Mammary epithelial cell (primary cell): ENCODE data around the gene ZNF473.

ENCODE experiments used
- EZH2 ChIP-seq: IDR thresholded peaks from 2 replicates; pipeline ENCODE4 v1.6.1; 2012; ENCODE audit warnings: low read length, inconsistent platforms, borderline replicate concordance
- TF ChIP-seq, protein P1 (sequence below), 2 donors: IDR thresholded peaks in 1 of 2; conservative IDR thresholded peaks in 1 of 2; 2 replicates each; pipeline ENCODE4 v1.5.1; 2011 to 2012; ENCODE audit warnings: inconsistent platforms in 2 of 2, low read length in 2 of 2, mild to moderate bottlenecking in 2 of 2, control low read depth in 1 of 2, low read depth in 1 of 2; ENCODE audit not compliant: insufficient read depth in 1 of 2; ENCODE audit errors: extremely low read depth in 1 of 2

- TF ChIP-seq, protein P1, sequence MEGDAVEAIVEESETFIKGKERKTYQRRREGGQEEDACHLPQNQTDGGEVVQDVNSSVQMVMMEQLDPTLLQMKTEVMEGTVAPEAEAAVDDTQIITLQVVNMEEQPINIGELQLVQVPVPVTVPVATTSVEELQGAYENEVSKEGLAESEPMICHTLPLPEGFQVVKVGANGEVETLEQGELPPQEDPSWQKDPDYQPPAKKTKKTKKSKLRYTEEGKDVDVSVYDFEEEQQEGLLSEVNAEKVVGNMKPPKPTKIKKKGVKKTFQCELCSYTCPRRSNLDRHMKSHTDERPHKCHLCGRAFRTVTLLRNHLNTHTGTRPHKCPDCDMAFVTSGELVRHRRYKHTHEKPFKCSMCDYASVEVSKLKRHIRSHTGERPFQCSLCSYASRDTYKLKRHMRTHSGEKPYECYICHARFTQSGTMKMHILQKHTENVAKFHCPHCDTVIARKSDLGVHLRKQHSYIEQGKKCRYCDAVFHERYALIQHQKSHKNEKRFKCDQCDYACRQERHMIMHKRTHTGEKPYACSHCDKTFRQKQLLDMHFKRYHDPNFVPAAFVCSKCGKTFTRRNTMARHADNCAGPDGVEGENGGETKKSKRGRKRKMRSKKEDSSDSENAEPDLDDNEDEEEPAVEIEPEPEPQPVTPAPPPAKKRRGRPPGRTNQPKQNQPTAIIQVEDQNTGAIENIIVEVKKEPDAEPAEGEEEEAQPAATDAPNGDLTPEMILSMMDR (conservative IDR thresholded peaks at IDR 0.05 in 1 of 2, IDR thresholded peaks at IDR 0.05 in 1 of 2; ENCODE audit: extremely low read depth in 1 of 2, insufficient read depth in 1 of 2, low read depth in 1 of 2, low read length in 2 of 2): no peak
- no peak for TF ChIP-seq EZH2
These were observed 1.1 kb upstream of the ZNF473 start for GRCh38 chr19:50024719-50025021.
